ENCODE measurements around the gene SHQ1.

Gene SHQ1

GRCh38 chr3:72798552-72799195, 49.6 kb downstream of the SHQ1 start:
- H3F3A ChIP-seq (ENCODE audit: insufficient read depth, low read length) = no peaks in the 10 kb centered on the region
- H4K20me1 ChIP-seq (ENCODE audit: insufficient read depth, low read length) = no peaks in the 10 kb centered on the region
- no peak overlapping the region for H2AFZ ChIP-seq (ENCODE audit: low read length)
- H3K9me2 ChIP-seq (ENCODE audit: low read depth, low read length) = no peaks in the 10 kb centered on the region
- H3K9ac ChIP-seq (ENCODE audit: low read length) = no peak overlapping the region
- H3K79me2 ChIP-seq (ENCODE audit: insufficient read depth, low read length) = no peaks in the 10 kb centered on the region
- no peak overlapping the region for H3K4me3 ChIP-seq (ENCODE audit: low read depth, low read length, poor library complexity, severe bottlenecking)
- H3K4me1 ChIP-seq (ENCODE audit: insufficient read depth, low read length, severe bottlenecking) = no peaks in the 10 kb centered on the region
- TF ChIP-seq EZH2 (IDR thresholded peaks at IDR 0.05; ENCODE audit: borderline replicate concordance, low read length) = no peak
- TF ChIP-seq, protein P1, sequence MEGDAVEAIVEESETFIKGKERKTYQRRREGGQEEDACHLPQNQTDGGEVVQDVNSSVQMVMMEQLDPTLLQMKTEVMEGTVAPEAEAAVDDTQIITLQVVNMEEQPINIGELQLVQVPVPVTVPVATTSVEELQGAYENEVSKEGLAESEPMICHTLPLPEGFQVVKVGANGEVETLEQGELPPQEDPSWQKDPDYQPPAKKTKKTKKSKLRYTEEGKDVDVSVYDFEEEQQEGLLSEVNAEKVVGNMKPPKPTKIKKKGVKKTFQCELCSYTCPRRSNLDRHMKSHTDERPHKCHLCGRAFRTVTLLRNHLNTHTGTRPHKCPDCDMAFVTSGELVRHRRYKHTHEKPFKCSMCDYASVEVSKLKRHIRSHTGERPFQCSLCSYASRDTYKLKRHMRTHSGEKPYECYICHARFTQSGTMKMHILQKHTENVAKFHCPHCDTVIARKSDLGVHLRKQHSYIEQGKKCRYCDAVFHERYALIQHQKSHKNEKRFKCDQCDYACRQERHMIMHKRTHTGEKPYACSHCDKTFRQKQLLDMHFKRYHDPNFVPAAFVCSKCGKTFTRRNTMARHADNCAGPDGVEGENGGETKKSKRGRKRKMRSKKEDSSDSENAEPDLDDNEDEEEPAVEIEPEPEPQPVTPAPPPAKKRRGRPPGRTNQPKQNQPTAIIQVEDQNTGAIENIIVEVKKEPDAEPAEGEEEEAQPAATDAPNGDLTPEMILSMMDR (IDR thresholded peaks at IDR 0.05; ENCODE audit: low read length) = no peak
- H3K27ac ChIP-seq (ENCODE audit: low read depth, low read length, poor library complexity, severe bottlenecking) = no peak overlapping the region
- H3K9me3 ChIP-seq (ENCODE audit: low read length) = no peaks in the 10 kb centered on the region
- no peak overlapping the region for H3K4me2 ChIP-seq (ENCODE audit: low read length)
- no peaks in the 10 kb centered on the region; the same call in none of the 2 replicates for H3K36me3 ChIP-seq (ENCODE audit: insufficient read depth, low read length)
- no peaks in the 10 kb centered on the region for H3K27me3 ChIP-seq (ENCODE audit: insufficient read depth, low read length)

DNA sequence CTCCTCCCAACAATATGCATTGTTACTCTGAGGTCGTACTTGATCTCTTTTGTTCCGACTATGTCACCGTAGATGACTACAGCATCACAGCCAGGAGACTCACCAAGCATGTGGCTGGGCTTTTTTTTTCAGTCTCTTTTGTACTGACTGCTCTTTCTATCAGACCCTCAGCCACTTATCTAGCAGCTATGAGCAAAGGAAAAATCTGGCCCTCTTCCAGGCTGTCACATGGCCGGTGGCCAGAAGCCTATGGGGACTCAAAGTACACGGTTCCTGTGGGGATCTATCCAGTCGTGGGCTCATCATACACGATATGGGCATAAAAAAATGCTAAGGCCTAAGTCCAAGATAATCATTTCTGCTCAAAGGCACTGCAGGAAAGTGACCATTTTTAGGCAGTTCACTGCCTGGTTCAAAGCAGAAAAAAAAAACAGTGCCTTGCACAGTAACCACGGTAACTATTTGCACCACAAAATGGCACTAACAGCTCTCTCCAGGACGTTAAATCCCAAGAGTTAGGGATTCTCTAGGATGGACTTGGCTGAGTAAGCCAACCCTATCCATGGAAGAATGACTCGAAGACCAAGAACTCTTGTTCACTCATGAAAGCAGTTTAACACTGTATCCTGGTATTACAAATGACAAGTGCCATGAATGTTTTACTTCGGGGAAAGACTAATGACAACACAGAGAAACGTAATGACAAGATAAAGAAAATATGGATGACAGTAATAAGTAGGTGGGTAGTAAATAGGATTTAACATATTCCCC, 50.3 kb downstream of the SHQ1 start:
- H3K27ac ChIP-seq (ENCODE audit: low read depth, low read length, poor library complexity, severe bottlenecking) = no peak overlapping the region
- no peaks in the 10 kb centered on the region for H3F3A ChIP-seq (ENCODE audit: insufficient read depth, low read length)
- H3K9me2 ChIP-seq (ENCODE audit: low read depth, low read length) = no peaks in the 10 kb centered on the region
- H3K4me1 ChIP-seq (ENCODE audit: insufficient read depth, low read length, severe bottlenecking) = no peaks in the 10 kb centered on the region
- H3K27me3 ChIP-seq (ENCODE audit: insufficient read depth, low read length) = no peaks in the 10 kb centered on the region
- no peak for TF ChIP-seq EZH2 (IDR thresholded peaks at IDR 0.05; ENCODE audit: borderline replicate concordance, low read length)
- TF ChIP-seq, protein P1 (IDR thresholded peaks at IDR 0.05; ENCODE audit: low read length) = no peak
- no peaks in the 10 kb centered on the region for H4K20me1 ChIP-seq (ENCODE audit: insufficient read depth, low read length)
- H3K36me3 ChIP-seq (ENCODE audit: insufficient read depth, low read length) = no peaks in the 10 kb centered on the region; the same call in none of the 2 replicates
- H2AFZ ChIP-seq (ENCODE audit: low read length) = no peak overlapping the region
- H3K4me3 ChIP-seq (ENCODE audit: low read depth, low read length, poor library complexity, severe bottlenecking) = no peak overlapping the region
- H3K9me3 ChIP-seq (ENCODE audit: low read length) = no peaks in the 10 kb centered on the region
- H3K9ac ChIP-seq (ENCODE audit: low read length) = no peak overlapping the region
- no peaks in the 10 kb centered on the region for H3K79me2 ChIP-seq (ENCODE audit: insufficient read depth, low read length)
- no peak overlapping the region for H3K4me2 ChIP-seq (ENCODE audit: low read length)

GRCh38 chr3:72794079-72794478, 54.2 kb downstream of the SHQ1 start:
- H3K4me2 ChIP-seq (ENCODE audit: low read length) = no peak overlapping the region
- H3K36me3 ChIP-seq (ENCODE audit: insufficient read depth, low read length) = peaks cover 25% of the 10 kb centered on the region
- H3K27ac ChIP-seq (ENCODE audit: low read depth, low read length, poor library complexity, severe bottlenecking) = no peak overlapping the region
- H3K4me1 ChIP-seq (ENCODE audit: insufficient read depth, low read length, severe bottlenecking) = no peaks in the 10 kb centered on the region
- H4K20me1 ChIP-seq (ENCODE audit: insufficient read depth, low read length) = no peaks in the 10 kb centered on the region
- no peaks in the 10 kb centered on the region for H3K79me2 ChIP-seq (ENCODE audit: insufficient read depth, low read length)
- H3K9me2 ChIP-seq (ENCODE audit: low read depth, low read length) = no peaks in the 10 kb centered on the region
- no peaks in the 10 kb centered on the region for H3K27me3 ChIP-seq (ENCODE audit: insufficient read depth, low read length)
- H3K9ac ChIP-seq (ENCODE audit: low read length) = no peak overlapping the region
- no peak overlapping the region for H3K4me3 ChIP-seq (ENCODE audit: low read depth, low read length, poor library complexity, severe bottlenecking)
- TF ChIP-seq EZH2 (IDR thresholded peaks at IDR 0.05; ENCODE audit: borderline replicate concordance, low read length) = no peak
- TF ChIP-seq, protein P1 (IDR thresholded peaks at IDR 0.05; ENCODE audit: low read length) = no peak
- H3F3A ChIP-seq (ENCODE audit: insufficient read depth, low read length) = no peaks in the 10 kb centered on the region
- no peak overlapping the region for H2AFZ ChIP-seq (ENCODE audit: low read length)
- H3K9me3 ChIP-seq (ENCODE audit: low read length) = no peaks in the 10 kb centered on the region
